Astrocyte (in vitro differentiated cells and primary cell): Measurements from ENCODE around the gene COX19. TPM values are rescaled to one million over a fixed set of nuclear protein-coding genes. Genes with fewer than 3 reads are reported as not detected.

Experiments used
- DNase-seq: peaks from one replicate; pipeline ENCODE4 v3.0.0-alpha.2; 2010; ENCODE audit warnings: low read depth
- FAIRE-seq: peaks from 2 replicates; lab custom pipeline; 2011; peaks lifted over from hg19 to GRCh38; lab: Jason Lieb, UNC
- H2AFZ ChIP-seq: 2 replicates; pipeline ENCODE4 v1.6.0; 2012; ENCODE audit warnings: low read depth, low read length, inconsistent platforms
- H3K27ac ChIP-seq: 2 replicates; pipeline ENCODE4 v1.5.1; 2011; ENCODE audit warnings: low read depth, low read length, inconsistent platforms
- H3K27me3 ChIP-seq: 2 replicates; pipeline ENCODE4 v1.6.0; 2011; ENCODE audit warnings: low read length, inconsistent platforms; ENCODE audit not compliant: insufficient read depth
- H3K36me3 ChIP-seq: 2 replicates; pipeline ENCODE4 v1.5.1; 2011; ENCODE audit warnings: low read length, inconsistent platforms; ENCODE audit not compliant: insufficient read depth
- H3K4me1 ChIP-seq: 2 replicates; pipeline ENCODE4 v1.5.1; 2011; ENCODE audit warnings: low read length, inconsistent platforms; ENCODE audit not compliant: insufficient read depth
- H3K4me2 ChIP-seq: 2 replicates; pipeline ENCODE4 v1.6.0; 2012; ENCODE audit warnings: low read length, inconsistent platforms
- H3K4me3 ChIP-seq: 2 replicates; pipeline ENCODE4 v1.5.1; 2011; ENCODE audit warnings: low read depth, mild to moderate bottlenecking, low read length, inconsistent platforms; ENCODE audit not compliant: insufficient read depth
- H3K79me2 ChIP-seq: 2 replicates; pipeline ENCODE4 v1.6.0; 2012; ENCODE audit warnings: mild to moderate bottlenecking, low read length, inconsistent platforms; ENCODE audit not compliant: insufficient read depth
- H3K9ac ChIP-seq: 2 replicates; pipeline ENCODE4 v1.6.0; 2012; ENCODE audit warnings: mild to moderate bottlenecking, low read length, inconsistent platforms
- H3K9me3 ChIP-seq: 2 replicates; pipeline ENCODE4 v1.5.1; 2012; ENCODE audit warnings: low read depth, mild to moderate bottlenecking, low read length, inconsistent platforms; ENCODE audit not compliant: insufficient read depth
- H4K20me1 ChIP-seq: 2 replicates; pipeline ENCODE4 v1.6.0; 2012; ENCODE audit warnings: low read length, inconsistent platforms; ENCODE audit not compliant: insufficient read depth
- H3K27ac Mint-ChIP-seq: one replicate; pipeline ENCODE4 v1.8.0; 2021; ENCODE audit warnings: mild to moderate bottlenecking, mixed read lengths; ENCODE audit not compliant: unreplicated experiment
- H3K27me3 Mint-ChIP-seq: one replicate; pipeline ENCODE4 v1.8.0; 2021; ENCODE audit warnings: low read depth, mixed read lengths; ENCODE audit not compliant: unreplicated experiment
- H3K36me3 Mint-ChIP-seq: one replicate; pipeline ENCODE4 v1.8.0; 2021; ENCODE audit warnings: low read depth, mixed read lengths; ENCODE audit not compliant: unreplicated experiment
- H3K4me1 Mint-ChIP-seq: one replicate; pipeline ENCODE4 v1.8.0; 2021; ENCODE audit warnings: low read depth, mixed read lengths; ENCODE audit not compliant: unreplicated experiment
- H3K4me3 Mint-ChIP-seq: one replicate; pipeline ENCODE4 v1.8.0; 2021; ENCODE audit warnings: mild to moderate bottlenecking, moderate library complexity, mixed read lengths; ENCODE audit not compliant: unreplicated experiment
- H3K9me3 Mint-ChIP-seq: one replicate; pipeline ENCODE4 v1.8.0; 2021; ENCODE audit warnings: mild to moderate bottlenecking, mixed read lengths; ENCODE audit not compliant: unreplicated experiment
- EZH2 ChIP-seq: IDR thresholded peaks from 2 replicates; pipeline ENCODE4 v1.6.1; 2012; ENCODE audit warnings: mild to moderate bottlenecking, low read length, inconsistent platforms; ENCODE audit not compliant: insufficient read depth
- total RNA-seq: library from RNA; stranded (reverse); gene quantifications from 2 replicates; pipeline ENCODE4 v1.2.1, GENCODE V29; 2021
- TF ChIP-seq, protein P1 (sequence below): IDR thresholded peaks from 2 replicates; pipeline ENCODE4 v1.5.1; 2011; ENCODE audit warnings: low read depth, mild to moderate bottlenecking, inconsistent platforms, low read length, moderate library complexity; ENCODE audit not compliant: insufficient read depth

The COX19 gene
- total RNA-seq, 1 donor from 2014 or later, result 13.4 TPM

DNA sequence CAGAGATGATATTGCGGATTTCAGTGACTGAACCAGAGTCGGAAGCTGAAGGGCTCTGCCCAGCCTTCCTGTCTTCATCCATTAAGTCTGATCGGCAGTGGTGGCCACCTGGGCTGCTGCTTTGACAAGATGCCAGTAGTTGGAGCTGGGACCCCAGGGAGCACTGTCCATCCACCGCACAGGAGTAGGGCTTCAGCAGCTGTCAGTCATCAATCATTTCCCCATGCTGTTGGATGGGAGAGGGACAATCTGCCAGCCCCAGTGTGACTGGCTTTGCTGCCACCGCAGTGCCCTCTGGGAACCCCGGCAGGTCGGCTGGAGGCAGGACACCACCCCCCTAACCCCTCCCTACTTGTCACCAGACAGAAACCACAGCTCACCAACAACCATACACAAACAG, 46.0 kb upstream of the COX19 start:
- H3K4me1 ChIP-seq, result no peaks in the 10 kb centered on the region
- peaks cover 2% of the 10 kb centered on the region for H3K36me3 ChIP-seq
- no peak overlapping the region for H3K9ac ChIP-seq
- H3K9me3 ChIP-seq, result no peaks in the 10 kb centered on the region
- peaks cover 64% of the 10 kb centered on the region for H3K79me2 ChIP-seq
- no peaks in the 10 kb centered on the region for H3K27me3 Mint-ChIP-seq
- no peak overlapping the region for H3K4me3 Mint-ChIP-seq
- no peaks in the 10 kb centered on the region for H3K4me1 Mint-ChIP-seq
- H3K27me3 ChIP-seq, result no peaks in the 10 kb centered on the region
- H2AFZ ChIP-seq, result no peak overlapping the region
- DNase-seq (no peak), FAIRE-seq (no peak)
- H3K27ac Mint-ChIP-seq, result peak overlapping the region; percentile 7
- H3K4me2 ChIP-seq, result no peak overlapping the region
- TF ChIP-seq EZH2, result no peak
- TF ChIP-seq, protein P1, sequence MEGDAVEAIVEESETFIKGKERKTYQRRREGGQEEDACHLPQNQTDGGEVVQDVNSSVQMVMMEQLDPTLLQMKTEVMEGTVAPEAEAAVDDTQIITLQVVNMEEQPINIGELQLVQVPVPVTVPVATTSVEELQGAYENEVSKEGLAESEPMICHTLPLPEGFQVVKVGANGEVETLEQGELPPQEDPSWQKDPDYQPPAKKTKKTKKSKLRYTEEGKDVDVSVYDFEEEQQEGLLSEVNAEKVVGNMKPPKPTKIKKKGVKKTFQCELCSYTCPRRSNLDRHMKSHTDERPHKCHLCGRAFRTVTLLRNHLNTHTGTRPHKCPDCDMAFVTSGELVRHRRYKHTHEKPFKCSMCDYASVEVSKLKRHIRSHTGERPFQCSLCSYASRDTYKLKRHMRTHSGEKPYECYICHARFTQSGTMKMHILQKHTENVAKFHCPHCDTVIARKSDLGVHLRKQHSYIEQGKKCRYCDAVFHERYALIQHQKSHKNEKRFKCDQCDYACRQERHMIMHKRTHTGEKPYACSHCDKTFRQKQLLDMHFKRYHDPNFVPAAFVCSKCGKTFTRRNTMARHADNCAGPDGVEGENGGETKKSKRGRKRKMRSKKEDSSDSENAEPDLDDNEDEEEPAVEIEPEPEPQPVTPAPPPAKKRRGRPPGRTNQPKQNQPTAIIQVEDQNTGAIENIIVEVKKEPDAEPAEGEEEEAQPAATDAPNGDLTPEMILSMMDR, result no peak
- no peaks in the 10 kb centered on the region for H3K9me3 Mint-ChIP-seq
- H3K36me3 Mint-ChIP-seq, result peaks cover 20% of the 10 kb centered on the region
- H3K27ac ChIP-seq, result no peak overlapping the region
- no peak overlapping the region for H3K4me3 ChIP-seq
- H4K20me1 ChIP-seq, result peaks cover 77% of the 10 kb centered on the region

DNA sequence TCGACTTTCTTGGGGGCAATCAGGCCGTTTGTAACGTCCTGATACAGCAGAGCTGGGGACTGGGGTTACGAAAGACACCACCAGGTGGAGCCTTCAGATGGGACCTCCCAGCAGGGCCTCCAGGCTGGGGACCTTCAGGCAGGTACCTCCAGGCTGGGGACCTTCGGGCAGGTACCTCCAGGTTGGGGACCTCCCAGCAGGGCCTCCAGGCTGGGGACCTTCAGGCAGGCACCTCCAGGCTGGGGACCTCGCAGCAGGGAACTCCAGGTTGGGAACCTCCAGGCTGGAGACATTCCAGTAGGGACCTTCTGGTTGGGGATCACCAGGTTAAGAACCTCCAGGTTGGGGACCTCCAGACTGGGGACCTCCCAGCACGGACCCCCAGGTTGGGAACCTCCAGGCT, 45.5 kb upstream of the COX19 start:
- no peaks in the 10 kb centered on the region for H3K9me3 ChIP-seq
- Mint-ChIP-seq H3K4me1 (no peaks in the 10 kb centered on the region), H3K4me3 (no peak overlapping the region), H3K27ac (no peak overlapping the region), H3K36me3 (peaks cover 17% of the 10 kb centered on the region), H3K9me3 (no peaks in the 10 kb centered on the region), H3K27me3 (no peaks in the 10 kb centered on the region)
- no peak overlapping the region for H3K4me2 ChIP-seq
- no peaks in the 10 kb centered on the region for H3K4me1 ChIP-seq
- FAIRE-seq (no peak), DNase-seq (no peak)
- TF ChIP-seq, protein P1, result no peak
- no peak for TF ChIP-seq EZH2
- H3K79me2 ChIP-seq, result peaks cover 59% of the 10 kb centered on the region
- no peak overlapping the region for H2AFZ ChIP-seq
- no peak overlapping the region for H3K27ac ChIP-seq
- H3K36me3 ChIP-seq, result peaks cover 2% of the 10 kb centered on the region
- H4K20me1 ChIP-seq, result peaks cover 72% of the 10 kb centered on the region
- H3K4me3 ChIP-seq, result no peak overlapping the region
- no peak overlapping the region for H3K9ac ChIP-seq
- no peaks in the 10 kb centered on the region for H3K27me3 ChIP-seq

DNA sequence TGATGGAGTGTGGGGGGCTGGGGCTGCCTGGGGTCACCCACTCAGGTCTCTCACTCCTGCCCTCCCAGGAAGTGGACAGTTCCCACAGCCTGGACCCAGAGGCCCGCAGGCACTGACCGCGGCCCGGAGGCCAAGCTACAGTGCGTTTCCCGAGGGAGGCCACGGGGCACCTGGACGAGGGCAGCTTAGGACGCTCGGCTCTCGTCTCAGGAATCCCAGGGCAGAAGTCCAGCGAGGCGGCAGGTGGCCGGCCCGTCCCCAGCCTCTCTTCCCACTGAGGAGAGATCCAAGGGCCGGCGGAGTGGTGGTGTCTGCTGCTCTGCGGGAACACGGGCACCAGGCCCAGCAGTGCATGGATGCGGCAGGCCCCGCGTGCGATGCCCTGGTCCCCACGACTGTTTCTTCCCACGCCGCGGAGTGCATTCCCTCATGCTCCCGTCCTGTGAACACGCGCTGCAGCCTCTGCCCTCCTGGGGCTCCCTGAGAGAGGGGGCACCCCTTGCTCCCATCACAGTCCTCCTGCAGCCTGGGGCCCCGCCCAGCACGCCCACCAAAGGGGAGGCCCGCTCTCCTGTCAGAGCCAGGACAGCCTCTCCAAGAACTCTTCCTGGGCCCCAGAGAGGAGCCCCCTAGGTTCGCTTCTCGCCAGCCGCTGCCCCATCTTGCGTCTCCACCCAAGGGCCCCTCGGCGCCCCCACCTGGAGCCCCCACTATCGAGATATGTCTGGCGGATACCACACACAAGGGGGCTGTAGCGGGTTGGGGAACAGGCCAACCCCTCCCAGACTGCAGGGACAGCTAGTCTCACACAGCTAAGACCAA, 44.7 kb upstream of the COX19 start:
- no peaks in the 10 kb centered on the region for H3K9me3 Mint-ChIP-seq
- TF ChIP-seq, protein P1, result no peak
- TF ChIP-seq EZH2, result no peak
- H3K27ac Mint-ChIP-seq, result no peak overlapping the region
- H3K9ac ChIP-seq, result no peak overlapping the region
- H3K27me3 Mint-ChIP-seq, result no peaks in the 10 kb centered on the region
- H3K79me2 ChIP-seq, result peaks cover 59% of the 10 kb centered on the region
- no peak overlapping the region for H3K4me2 ChIP-seq
- no peaks in the 10 kb centered on the region for H3K4me1 ChIP-seq
- FAIRE-seq (no peak), DNase-seq (no peak)
- no peaks in the 10 kb centered on the region for H3K9me3 ChIP-seq
- peaks cover 71% of the 10 kb centered on the region for H4K20me1 ChIP-seq
- no peaks in the 10 kb centered on the region for H3K4me1 Mint-ChIP-seq
- no peak overlapping the region for H3K27ac ChIP-seq
- no peak overlapping the region for H2AFZ ChIP-seq
- no peaks in the 10 kb centered on the region for H3K36me3 ChIP-seq
- H3K4me3 Mint-ChIP-seq, result no peak overlapping the region
- no peak overlapping the region for H3K4me3 ChIP-seq
- H3K36me3 Mint-ChIP-seq, result peaks cover 17% of the 10 kb centered on the region
- H3K27me3 ChIP-seq, result no peaks in the 10 kb centered on the region
